SK-N-SH treated with all-trans-retinoic acid at 6 μM for 48 hours (cell line): ENCODE data around the gene ARHGAP22.

Experiments
- ATAC-seq: fragments of 200-7000 bp; cut with Tn5 transposase; 3 replicates; pipeline ENCODE4 v1.9.1; 2020; ENCODE audit warnings: mild to moderate bottlenecking, moderate library complexity
- ARNTL ChIP-seq: fragments of 450-650 bp; formaldehyde crosslinking; IDR thresholded peaks from 2 replicates; pipeline ENCODE4 v1.5.0; 2020; ENCODE audit warnings: low read depth, mild to moderate bottlenecking, moderate library complexity, borderline replicate concordance
- BACH2 ChIP-seq: fragments of 250-450 bp; sonication (Bioruptor Pico); IDR thresholded peaks from 2 replicates; pipeline ENCODE4 v1.9.0; 2021; ENCODE audit warnings: mild to moderate bottlenecking, borderline replicate concordance
- CSDC2 ChIP-seq: fragments of 250-450 bp; sonication (Bioruptor Pico); IDR thresholded peaks from 2 replicates; pipeline ENCODE4 v1.5.0; 2020; ENCODE audit warnings: mild to moderate bottlenecking, moderate library complexity
- CSRNP3 ChIP-seq: fragments of 250-450 bp; sonication (Bioruptor Pico); IDR thresholded peaks from 2 replicates; pipeline ENCODE4 v1.5.1; 2021; ENCODE audit warnings: mild to moderate bottlenecking, moderate library complexity
- ESRRG ChIP-seq: fragments of 250-450 bp; sonication (Bioruptor Pico); IDR thresholded peaks from 2 replicates; pipeline ENCODE4 v1.6.1; 2021; ENCODE audit warnings: mild to moderate bottlenecking
- GLIS3 ChIP-seq: fragments of 250-450 bp; sonication (Bioruptor Pico); IDR thresholded peaks from 2 replicates; pipeline ENCODE4 v1.5.0; 2020; ENCODE audit warnings: mild to moderate bottlenecking, moderate library complexity
- ISL1 ChIP-seq: fragments of 250-450 bp; sonication (Bioruptor Pico); IDR thresholded peaks from 2 replicates; pipeline ENCODE4 v2.1.2; 2022; ENCODE audit warnings: mild to moderate bottlenecking, moderate library complexity
- OSR1 ChIP-seq: fragments of 250-450 bp; sonication (Bioruptor Pico); IDR thresholded peaks from 2 replicates; pipeline ENCODE4 v1.8.0; 2022; ENCODE audit warnings: moderate library complexity, mild to moderate bottlenecking, inconsistent platforms
- PATZ1 ChIP-seq: fragments of 250-450 bp; sonication (Bioruptor Pico); IDR thresholded peaks from 2 replicates; pipeline ENCODE4 v1.8.0; 2020; ENCODE audit warnings: mild to moderate bottlenecking, moderate library complexity, borderline replicate concordance
- PPARA ChIP-seq: fragments of 250-450 bp; sonication (Bioruptor Pico); IDR thresholded peaks from 2 replicates; pipeline ENCODE4 v1.5.0; 2020; ENCODE audit warnings: mild to moderate bottlenecking, borderline replicate concordance
- RARB ChIP-seq: fragments of 250-450 bp; sonication (Bioruptor Pico); IDR thresholded peaks from 2 replicates; pipeline ENCODE4 v1.8.0; 2021; ENCODE audit warnings: mild to moderate bottlenecking, moderate library complexity
- TCF4 ChIP-seq: fragments of 250-450 bp; sonication (Bioruptor Pico); IDR thresholded peaks from 2 replicates; pipeline ENCODE4 v1.8.0; 2021; ENCODE audit warnings: mild to moderate bottlenecking, moderate library complexity, borderline replicate concordance
- TOX ChIP-seq: fragments of 250-450 bp; sonication (Bioruptor Pico); IDR thresholded peaks from 2 replicates; pipeline ENCODE4 v1.8.0; 2021; ENCODE audit warnings: mild to moderate bottlenecking, moderate library complexity, borderline replicate concordance
- TSHZ2 ChIP-seq: fragments of 250-450 bp; sonication (Bioruptor Pico); IDR thresholded peaks from 2 replicates; pipeline ENCODE4 v1.5.0; 2020; ENCODE audit warnings: mild to moderate bottlenecking, moderate library complexity
- ZC3H10 ChIP-seq: fragments of 250-450 bp; sonication (Bioruptor Pico); IDR thresholded peaks from 2 replicates; pipeline ENCODE4 v1.5.1; 2021; ENCODE audit warnings: mild to moderate bottlenecking, moderate library complexity
- ZFP3 ChIP-seq: fragments of 250-450 bp; sonication (Bioruptor Pico); IDR thresholded peaks from 2 replicates; pipeline ENCODE4 v1.5.0; 2020; ENCODE audit warnings: mild to moderate bottlenecking, moderate library complexity
- ZNF565 ChIP-seq: fragments of 450-650 bp; formaldehyde crosslinking; conservative IDR thresholded peaks from 2 replicates; pipeline ENCODE4 v1.5.0; 2020; ENCODE audit warnings: low read depth, mild to moderate bottlenecking, moderate library complexity
- ZNF70 ChIP-seq: fragments of 450-650 bp; formaldehyde crosslinking; IDR thresholded peaks from 2 replicates; pipeline ENCODE4 v1.5.0; 2020; ENCODE audit warnings: mild to moderate bottlenecking, moderate library complexity
- ZNF8 ChIP-seq: fragments of 450-650 bp; formaldehyde crosslinking; IDR thresholded peaks from 2 replicates; pipeline ENCODE4 v1.5.0; 2020; ENCODE audit warnings: mild to moderate bottlenecking, moderate library complexity
- TF ChIP-seq, protein P1 (sequence below): fragments of 250-450 bp; sonication (Bioruptor Pico); IDR thresholded peaks from 2 replicates; pipeline ENCODE4 v1.5.1; 2020; ENCODE audit warnings: low read depth, mild to moderate bottlenecking, moderate library complexity

ARHGAP22 gene

DNA sequence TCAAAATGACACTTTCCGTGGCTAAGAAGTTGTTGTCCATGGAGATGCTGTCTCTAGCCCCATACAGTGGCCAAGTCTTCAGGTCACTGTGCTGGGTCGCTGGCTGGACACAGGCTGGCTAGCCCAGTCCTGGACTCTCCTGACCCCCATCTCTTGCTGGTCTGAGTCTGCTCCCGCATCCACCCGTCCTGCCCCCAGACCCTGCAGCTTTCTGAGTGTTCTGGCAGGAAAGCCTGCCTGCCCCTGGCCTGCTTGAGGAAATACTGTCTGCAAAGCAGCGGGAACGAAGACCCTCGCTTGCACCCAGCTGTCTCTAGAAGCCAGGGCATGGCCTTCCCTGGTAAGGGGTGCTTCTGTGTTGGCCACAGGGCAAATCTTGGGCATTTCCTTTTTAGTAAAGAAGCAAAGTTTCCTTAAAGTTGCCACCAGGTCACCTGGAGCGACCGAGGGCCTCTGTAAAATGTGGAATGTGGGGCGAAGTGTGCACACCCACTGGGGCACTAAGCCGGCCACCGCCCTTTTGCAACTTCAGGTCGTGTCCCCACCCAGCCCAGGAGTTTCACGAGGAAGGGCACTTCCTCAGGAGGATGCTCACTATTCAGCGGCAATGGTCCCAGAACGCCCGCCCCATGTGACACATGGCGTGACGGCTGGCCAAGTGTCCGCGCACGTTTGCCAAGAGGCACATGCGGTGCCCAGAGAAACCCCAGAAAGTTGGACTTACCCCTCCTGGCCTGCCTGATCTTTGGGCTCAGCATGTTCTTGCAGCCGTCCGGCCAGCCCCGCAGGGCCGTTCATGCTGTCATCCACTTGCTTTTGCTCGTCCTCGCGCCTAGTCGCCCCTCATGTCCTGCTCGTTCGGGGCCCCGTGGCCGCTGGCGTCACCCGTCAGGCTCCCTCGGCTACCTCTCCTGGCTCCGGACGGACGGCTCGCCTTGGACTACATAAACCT is 558 bp downstream of the ARHGAP22 start:
- ATAC-seq, result peak; percentile 23
- TF ChIP-seq, protein P1, sequence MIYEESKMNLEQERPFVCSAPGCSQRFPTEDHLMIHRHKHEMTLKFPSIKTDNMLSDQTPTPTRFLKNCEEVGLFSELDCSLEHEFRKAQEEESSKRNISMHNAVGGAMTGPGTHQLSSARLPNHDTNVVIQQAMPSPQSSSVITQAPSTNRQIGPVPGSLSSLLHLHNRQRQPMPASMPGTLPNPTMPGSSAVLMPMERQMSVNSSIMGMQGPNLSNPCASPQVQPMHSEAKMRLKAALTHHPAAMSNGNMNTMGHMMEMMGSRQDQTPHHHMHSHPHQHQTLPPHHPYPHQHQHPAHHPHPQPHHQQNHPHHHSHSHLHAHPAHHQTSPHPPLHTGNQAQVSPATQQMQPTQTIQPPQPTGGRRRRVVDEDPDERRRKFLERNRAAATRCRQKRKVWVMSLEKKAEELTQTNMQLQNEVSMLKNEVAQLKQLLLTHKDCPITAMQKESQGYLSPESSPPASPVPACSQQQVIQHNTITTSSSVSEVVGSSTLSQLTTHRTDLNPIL (CRISPR knock-in tag), result no peak
- TF ChIP-seq RARB (CRISPR knock-in tag) (no peak), ZC3H10 (CRISPR knock-in tag) (no peak), OSR1 (CRISPR knock-in tag) (no peak), CSDC2 (CRISPR knock-in tag) (no peak), ARNTL (CRISPR knock-in tag) (no peak), GLIS3 (no peak), ZNF70 (CRISPR knock-in tag) (no peak), BACH2 (CRISPR knock-in tag) (no peak), ZFP3 (CRISPR knock-in tag) (no peak), ZNF8 (CRISPR knock-in tag) (no peak), ISL1 (CRISPR knock-in tag) (no peak)

DNA sequence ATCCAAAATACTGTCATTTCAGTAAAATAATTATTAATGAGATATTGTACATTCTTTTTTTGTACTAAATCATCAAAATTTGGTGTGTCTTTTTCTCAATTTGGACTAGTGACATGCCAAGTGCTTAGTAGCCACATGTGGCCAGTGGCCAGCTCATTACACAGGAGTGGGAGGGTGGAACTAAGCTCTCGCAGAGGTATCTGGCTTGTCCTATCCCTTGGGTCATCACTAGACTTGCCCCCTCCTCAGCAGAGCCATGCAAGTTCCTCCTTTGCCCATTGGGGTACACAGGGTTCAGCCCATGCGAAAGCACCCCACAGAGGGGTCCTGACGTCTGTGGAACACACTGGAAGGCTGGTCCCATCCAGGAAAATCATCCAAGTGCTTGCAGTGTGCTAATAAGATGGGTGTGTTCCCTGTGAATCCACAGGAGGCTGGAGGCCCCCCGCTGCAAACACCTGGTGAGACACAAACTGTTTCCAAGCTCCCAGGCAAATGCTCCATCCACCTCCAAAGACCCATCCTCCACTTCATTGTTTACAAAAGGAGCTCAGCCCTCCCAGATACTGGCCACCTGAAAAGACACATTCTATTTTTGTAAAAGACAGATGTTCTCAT is 1.3 kb downstream of the ARHGAP22 start:
- TF ChIP-seq ESRRG (no peak), TCF4 (no peak), TSHZ2 (no peak), PATZ1 (CRISPR knock-in tag) (no peak), ZC3H10 (CRISPR knock-in tag) (no peak), ARNTL (CRISPR knock-in tag) (no peak), PPARA (CRISPR knock-in tag) (no peak), ZNF70 (CRISPR knock-in tag) (no peak), ZNF565 (CRISPR knock-in tag) (no peak), CSRNP3 (CRISPR knock-in tag) (no peak), ISL1 (CRISPR knock-in tag) (no peak), ZFP3 (CRISPR knock-in tag) (no peak), BACH2 (CRISPR knock-in tag) (no peak), TOX (CRISPR knock-in tag) (no peak)
- TF ChIP-seq, protein P1 (CRISPR knock-in tag), result no peak
- TF ChIP-seq, all 23 proteins: peak for 0
- ATAC-seq, result no peak
